AG04450 (cell line): ENCODE results near the gene ULK1. TPM values are rescaled to one million over a fixed set of nuclear protein-coding genes. Genes with fewer than 3 reads are reported as not detected.

Experiments
- CTCF ChIA-PET: fragments of 300-600, 350-600 bp; formaldehyde crosslinking; extraction: SDS; loops from one replicate; lab custom pipeline; 2022; ENCODE audit warnings: antibody characterized with exemption, inconsistent platforms; lab: Charles Lee
- POLR2A ChIA-PET: fragments of 350-600 bp; formaldehyde crosslinking; extraction: SDS; loops from one replicate; lab custom pipeline; 2021; ENCODE audit warnings: antibody characterized with exemption, inconsistent platforms; lab: Yijun Ruan, JAX
- DNase-seq: peaks from one replicate; pipeline ENCODE4 v3.0.0-alpha.2; 2011; ENCODE audit warnings: low read depth, low spot score
- H3K27ac ChIP-seq: one replicate; pipeline ENCODE4 v1.5.1; 2012; ENCODE audit warnings: low read depth, low read length, control low read depth
- H3K27me3 ChIP-seq: one replicate; pipeline ENCODE4 v1.6.0; 2012; ENCODE audit warnings: low read length; ENCODE audit not compliant: control insufficient read depth, insufficient read depth
- H3K4me3 ChIP-seq: 2 replicates; pipeline ENCODE4 v1.5.1; 2011; ENCODE audit warnings: mild to moderate bottlenecking, low read depth, low read length, control low read depth
- H3K9me3 ChIP-seq: 2 replicates; pipeline ENCODE4 v1.5.1; 2012; ENCODE audit warnings: low read length; ENCODE audit not compliant: control insufficient read depth, insufficient read depth
- CTCF ChIP-seq: IDR thresholded peaks from 2 replicates; pipeline ENCODE4 v1.5.1; 2011; ENCODE audit warnings: low read depth, low read length, control low read depth, inconsistent platforms
- polyA plus RNA-seq: library from polyadenylated mRNA; depleted of rRNA; stranded (reverse); fragments of >200 nt; gene quantifications from 2 replicates; pipeline ENCODE4 v1.2.3, GENCODE V29; 2011

Gene ULK1
- polyA plus RNA-seq, 1 experiment = 4.6 TPM

GRCh38 chr12:131916306-131917138 lies 22.1 kb downstream of the ULK1 start:
- POLR2A ChIA-PET = no interaction called here
- no peak overlapping the region for H3K27ac ChIP-seq
- H3K4me3 ChIP-seq = no peak overlapping the region
- no peaks in the 10 kb centered on the region for H3K27me3 ChIP-seq
- no peak for TF ChIP-seq CTCF
- CTCF ChIA-PET = no interaction called here
- no peaks in the 10 kb centered on the region; the same call in 1 of the 2 replicates for H3K9me3 ChIP-seq
- DNase-seq = no peak

GRCh38 chr12:131917139-131917710 lies 22.8 kb downstream of the ULK1 start:
- CTCF ChIA-PET = no interaction called here
- POLR2A ChIA-PET = no interaction called here
- no peaks in the 10 kb centered on the region for H3K27me3 ChIP-seq
- no peaks in the 10 kb centered on the region; the same call in 1 of the 2 replicates for H3K9me3 ChIP-seq
- H3K4me3 ChIP-seq = no peak overlapping the region
- no peak for DNase-seq
- TF ChIP-seq CTCF = no peak
- H3K27ac ChIP-seq = no peak overlapping the region

- no peak for DNase-seq
- TF ChIP-seq CTCF = no peak
- no peaks in the 10 kb centered on the region; the same call in 1 of the 2 replicates for H3K9me3 ChIP-seq
- H3K27ac ChIP-seq = no peak overlapping the region
- ChIA-PET CTCF (no interaction called here), POLR2A (no interaction called here)
- no peaks in the 10 kb centered on the region for H3K27me3 ChIP-seq
- H3K4me3 ChIP-seq = no peak overlapping the region
Measured at GRCh38 chr12:131917711-131918306, 23.4 kb downstream of the ULK1 start.

GRCh38 chr12:131918311-131919050 lies 24.1 kb downstream of the ULK1 start:
- no peaks in the 10 kb centered on the region for H3K27me3 ChIP-seq
- no peak overlapping the region for H3K27ac ChIP-seq
- no peaks in the 10 kb centered on the region; the same call in 1 of the 2 replicates for H3K9me3 ChIP-seq
- CTCF ChIA-PET = no interaction called here
- DNase-seq = no peak
- H3K4me3 ChIP-seq = no peak overlapping the region
- POLR2A ChIA-PET = interaction anchor here (0.6 kb wide), 1 partner anchor 21 kb away, joined by 3 read pairs; no protein-coding TSS in a partner anchor
- TF ChIP-seq CTCF = no peak
